Keratinocyte (primary cell): ENCODE data around the gene PSD4. TPM values are rescaled to one million over a fixed set of nuclear protein-coding genes. Genes with fewer than 3 reads are reported as not detected.

Source experiments
- DNase-seq: peaks from one replicate; pipeline ENCODE4 v3.0.0-alpha.2; 2011; ENCODE audit warnings: low read depth, missing footprints, low spot score
- FAIRE-seq: peaks from 2 replicates; lab custom pipeline; 2011; peaks lifted over from hg19 to GRCh38; lab: Jason Lieb, UNC
- H2AFZ ChIP-seq: 2 replicates; pipeline ENCODE4 v1.6.0; 2012; ENCODE audit warnings: low read length, control low read depth, inconsistent platforms; ENCODE audit not compliant: control insufficient read depth
- H3K27ac ChIP-seq: 2 replicates; pipeline ENCODE4 v1.5.1; 2011; ENCODE audit warnings: low read length; ENCODE audit not compliant: control insufficient read depth, insufficient read depth
- H3K27me3 ChIP-seq: 3 replicates; pipeline ENCODE4 v1.6.0; 2011; ENCODE audit warnings: low read length; ENCODE audit not compliant: control insufficient read depth, insufficient read depth; ENCODE audit errors: extremely low read depth
- H3K36me3 ChIP-seq, 2 experiments: 2 replicates in 1 of 2; 3 replicates in 1 of 2; pipeline ENCODE4 v1.5.1; 2011; ENCODE audit warnings: low read length in 2 of 2, mild to moderate bottlenecking in 1 of 2; ENCODE audit not compliant: control insufficient read depth in 2 of 2, insufficient read depth in 2 of 2; ENCODE audit errors: extremely low read depth in 1 of 2
- H3K4me1 ChIP-seq: 3 replicates; pipeline ENCODE4 v1.5.1; 2011; ENCODE audit warnings: low read length; ENCODE audit not compliant: control insufficient read depth, insufficient read depth; ENCODE audit errors: extremely low read depth
- H3K4me2 ChIP-seq: 3 replicates; pipeline ENCODE4 v1.6.0; 2011; ENCODE audit warnings: low read depth, low read length; ENCODE audit not compliant: control insufficient read depth, insufficient read depth; ENCODE audit errors: extremely low read depth
- H3K4me3 ChIP-seq, 3 experiments: fragments of 200-600 bp in 1 of 3; sonication (generic) in 1 of 3; 2 replicates in 2 of 3; 3 replicates in 1 of 3; pipeline ENCODE4 v1.5.1; 2011 to 2016; ENCODE audit warnings: low read length in 3 of 3, mild to moderate bottlenecking in 3 of 3, control low read depth in 2 of 3, inconsistent platforms in 1 of 3, low read depth in 1 of 3, mixed read lengths in 1 of 3, mixed run types in 1 of 3, moderate library complexity in 1 of 3; ENCODE audit not compliant: control insufficient read depth in 2 of 3, insufficient read depth in 2 of 3; ENCODE audit errors: extremely low read depth in 1 of 3
- H3K79me2 ChIP-seq: 2 replicates; pipeline ENCODE4 v1.6.0; 2012; ENCODE audit warnings: low read length; ENCODE audit not compliant: control insufficient read depth, insufficient read depth
- H3K9ac ChIP-seq: 3 replicates; pipeline ENCODE4 v1.6.0; 2011; ENCODE audit warnings: low read length; ENCODE audit not compliant: control insufficient read depth, insufficient read depth; ENCODE audit errors: extremely low read depth
- H3K9me1 ChIP-seq: 3 replicates; pipeline ENCODE4 v1.6.0; 2011; ENCODE audit warnings: low read length; ENCODE audit not compliant: control insufficient read depth, insufficient read depth; ENCODE audit errors: extremely low read depth
- H3K9me3 ChIP-seq: 2 replicates; pipeline ENCODE4 v1.5.1; 2012; ENCODE audit warnings: low read depth, low read length; ENCODE audit not compliant: control insufficient read depth
- H4K20me1 ChIP-seq: 3 replicates; pipeline ENCODE4 v1.6.0; 2011; ENCODE audit warnings: low read length; ENCODE audit not compliant: control insufficient read depth, insufficient read depth; ENCODE audit errors: extremely low read depth
- EZH2 ChIP-seq: IDR thresholded peaks from one replicate; pipeline ENCODE4 v1.6.1; 2012; ENCODE audit warnings: inconsistent platforms, mild to moderate bottlenecking, low read length, moderate library complexity
- dilution Hi-C: fragments of 300-500 bp; cut with MboI; formaldehyde crosslinking; loops from one replicate; pipeline ENCODE4 v1.7.0; 2020; ENCODE audit warnings: low sequenced_read_pairs; ENCODE audit not compliant: extremely low pct_ligation_motif_present
- polyA plus RNA-seq, 5 experiments: library from polyadenylated mRNA; depleted of rRNA in 3 of 5; stranded (reverse) in 3 of 5; stranded (forward) in 1 of 5; unstranded in 1 of 5; fragments of >200 nt; gene quantifications; 1 replicate in 1 of 5; 2 replicates in 3 of 5; 3 replicates in 1 of 5; pipeline versions ENCODE4 v1.2.1 to v1.2.3, GENCODE V29; 2011 to 2012; ENCODE audit warnings: missing spikeins in 2 of 5, low read depth in 1 of 5, low replicate concordance in 1 of 5
- TF ChIP-seq, protein P1 (sequence below), 3 experiments: IDR thresholded peaks in 1 of 3; conservative IDR thresholded peaks in 1 of 3; optimal IDR thresholded peaks in 1 of 3; 2 replicates in 2 of 3; 3 replicates in 1 of 3; pipeline versions ENCODE3 to v1.5.1; 2011; ENCODE audit warnings: low read length in 3 of 3, mild to moderate bottlenecking in 3 of 3, moderate library complexity in 2 of 3, control low read depth in 1 of 3, inconsistent platforms in 1 of 3; ENCODE audit not compliant: insufficient read depth in 2 of 3; ENCODE audit errors: extremely low read depth in 1 of 3

Gene PSD4
- polyA plus RNA-seq, 1 donor (not counting 4 experiments of a cell fraction or from before 2014, with no cell fraction given), result 11.1 TPM

- H3K9me1 ChIP-seq, result no peaks in the 10 kb centered on the region
- H3K9me3 ChIP-seq, result no peaks in the 10 kb centered on the region
- FAIRE-seq (peak; percentile 86), DNase-seq (no peak)
- H4K20me1 ChIP-seq, result no peaks in the 10 kb centered on the region
- H3K4me2 ChIP-seq, result peak overlapping the region; percentile 6
- peak overlapping the region; percentile 65 for H3K27ac ChIP-seq
- H3K27me3 ChIP-seq, result no peaks in the 10 kb centered on the region
- dilution Hi-C loops, result no loop called here
- H3K9ac ChIP-seq, result no peak overlapping the region
- no peak for TF ChIP-seq EZH2
- TF ChIP-seq, protein P1, sequence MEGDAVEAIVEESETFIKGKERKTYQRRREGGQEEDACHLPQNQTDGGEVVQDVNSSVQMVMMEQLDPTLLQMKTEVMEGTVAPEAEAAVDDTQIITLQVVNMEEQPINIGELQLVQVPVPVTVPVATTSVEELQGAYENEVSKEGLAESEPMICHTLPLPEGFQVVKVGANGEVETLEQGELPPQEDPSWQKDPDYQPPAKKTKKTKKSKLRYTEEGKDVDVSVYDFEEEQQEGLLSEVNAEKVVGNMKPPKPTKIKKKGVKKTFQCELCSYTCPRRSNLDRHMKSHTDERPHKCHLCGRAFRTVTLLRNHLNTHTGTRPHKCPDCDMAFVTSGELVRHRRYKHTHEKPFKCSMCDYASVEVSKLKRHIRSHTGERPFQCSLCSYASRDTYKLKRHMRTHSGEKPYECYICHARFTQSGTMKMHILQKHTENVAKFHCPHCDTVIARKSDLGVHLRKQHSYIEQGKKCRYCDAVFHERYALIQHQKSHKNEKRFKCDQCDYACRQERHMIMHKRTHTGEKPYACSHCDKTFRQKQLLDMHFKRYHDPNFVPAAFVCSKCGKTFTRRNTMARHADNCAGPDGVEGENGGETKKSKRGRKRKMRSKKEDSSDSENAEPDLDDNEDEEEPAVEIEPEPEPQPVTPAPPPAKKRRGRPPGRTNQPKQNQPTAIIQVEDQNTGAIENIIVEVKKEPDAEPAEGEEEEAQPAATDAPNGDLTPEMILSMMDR (optimal IDR thresholded peaks at IDR 0.05 in 1 of 3, IDR thresholded peaks at IDR 0.05 in 1 of 3, conservative IDR thresholded peaks at IDR 0.05 in 1 of 3; ENCODE audit: extremely low read depth in 1 of 3, insufficient read depth in 2 of 3, low read length in 3 of 3), result no peak
- peaks cover 8% of the 10 kb centered on the region for H3K79me2 ChIP-seq
- H3K4me1 ChIP-seq, result peaks cover 32% of the 10 kb centered on the region
- H3K36me3 ChIP-seq, result peaks cover 15 to 17% of the 10 kb centered on the region in 2 experiments
- H2AFZ ChIP-seq, result no peak overlapping the region
- no peak overlapping the region for H3K4me3 ChIP-seq
Observed at GRCh38 chr2:113200736-113201490, 27.1 kb downstream of the PSD4 start.

GRCh38 chr2:113201496-113202304 lies 27.9 kb downstream of the PSD4 start:
- H4K20me1 ChIP-seq, result no peaks in the 10 kb centered on the region
- peaks cover 11 to 14% of the 10 kb centered on the region in 2 experiments for H3K36me3 ChIP-seq
- H3K9me3 ChIP-seq, result no peaks in the 10 kb centered on the region
- no peaks in the 10 kb centered on the region for H3K27me3 ChIP-seq
- H3K4me3 ChIP-seq, result no peak overlapping the region
- peaks cover 8% of the 10 kb centered on the region for H3K79me2 ChIP-seq
- no peaks in the 10 kb centered on the region for H3K9me1 ChIP-seq
- DNase-seq (no peak), FAIRE-seq (no peak)
- peak overlapping the region; percentile 52 for H3K27ac ChIP-seq
- H2AFZ ChIP-seq, result no peak overlapping the region
- peaks cover 32% of the 10 kb centered on the region for H3K4me1 ChIP-seq
- no peak overlapping the region for H3K4me2 ChIP-seq
- dilution Hi-C loops, result no loop called here
- peak overlapping the region; percentile 15 for H3K9ac ChIP-seq
- TF ChIP-seq, protein P1 (optimal IDR thresholded peaks at IDR 0.05 in 1 of 3, IDR thresholded peaks at IDR 0.05 in 1 of 3, conservative IDR thresholded peaks at IDR 0.05 in 1 of 3; ENCODE audit: extremely low read depth in 1 of 3, insufficient read depth in 2 of 3, low read length in 3 of 3), result no peak
